GM21526 (cell line): Measurements from ENCODE around the gene EFCC1.

ENCODE experiments used
- ATAC-seq: cut with Tn5 transposase; IDR thresholded peaks from one replicate; pipeline ENCODE4 v1.9.1; 2021; ENCODE audit warnings: moderate library complexity; ENCODE audit not compliant: unreplicated experiment, low FRiP score

EFCC1 gene

GRCh38 chr3:128994581-128995546 is 6.2 kb upstream of the EFCC1 start:
- no peak for ATAC-seq

GRCh38 chr3:128995737-128996136 is 5.4 kb upstream of the EFCC1 start:
- no peak for ATAC-seq

GRCh38 chr3:128996200-128996599 is 4.9 kb upstream of the EFCC1 start:
- ATAC-seq: no peak

GRCh38 chr3:128996726-128997125 is 4.4 kb upstream of the EFCC1 start:
- ATAC-seq: no peak

GRCh38 chr3:128997486-128998133 is 3.5 kb upstream of the EFCC1 start:
- ATAC-seq: no peak

- ATAC-seq: no peak
These were observed 2.5 kb upstream of the EFCC1 start for GRCh38 chr3:128998561-128998960.

- no peak for ATAC-seq
These were observed 2.0 kb upstream of the EFCC1 start for GRCh38 chr3:128999102-128999501.

- no peak for ATAC-seq
These were observed 383 bp upstream of the EFCC1 start for GRCh38 chr3:129000742-129001100.

- no peak for ATAC-seq
These were observed 885 bp downstream of the EFCC1 start for GRCh38 chr3:129001806-129002572.

- no peak for ATAC-seq
These were observed 1.8 kb downstream of the EFCC1 start for GRCh38 chr3:129002573-129003569.

- no peak for ATAC-seq
These were observed 2.5 kb downstream of the EFCC1 start for GRCh38 chr3:129003578-129004112.

GRCh38 chr3:129004639-129005295 is 3.7 kb downstream of the EFCC1 start:
- ATAC-seq: no peak

- ATAC-seq: no peak
These were observed 4.6 kb downstream of the EFCC1 start for GRCh38 chr3:129005526-129006303.

- no peak for ATAC-seq
These were observed 5.8 kb downstream of the EFCC1 start for GRCh38 chr3:129006864-129007263.

GRCh38 chr3:129007792-129008191 is 6.7 kb downstream of the EFCC1 start:
- no peak for ATAC-seq

GRCh38 chr3:129009266-129009665 is 8.2 kb downstream of the EFCC1 start:
- ATAC-seq: no peak

GRCh38 chr3:129010310-129010956 is 9.3 kb downstream of the EFCC1 start:
- ATAC-seq: no peak

GRCh38 chr3:129013491-129013891 is 12.4 kb downstream of the EFCC1 start:
- no peak for ATAC-seq
